ENCODE data around the gene GOLGA2. TPM values are rescaled to one million over a fixed set of nuclear protein-coding genes. Genes with fewer than 3 reads are reported as not detected.
"Not testable (repeated sequence)": the region's sequence is repeated elsewhere in the genome, so short reads cannot be mapped to it uniquely, and the experiment has no call there.

The GOLGA2 gene
- total and polyA plus RNA-seq, 9 donors = 78.6 to 109 (median 91.6) TPM

GRCh38 chr9:128294142-128294541, 18.3 kb upstream of the GOLGA2 start:
- 86% methylated on average over 2 of the region's 4 CpGs for WGBS (ENCODE audit: insufficient coverage)
- Histone ChIP-seq H3K4me1 (ENCODE audit: control insufficient read depth, insufficient read depth, low read length) (peaks cover 8% of the 10 kb centered on the region), H3K4me3 (ENCODE audit: low read length) (no peak overlapping the region), H3K9me3 (replicated peaks; ENCODE audit: control insufficient read depth, low read depth, low read length) (no peaks in the 10 kb centered on the region), H3K36me3 (ENCODE audit: control insufficient read depth, insufficient read depth, low read length) (peaks cover 12% of the 10 kb centered on the region), H3K27ac (ENCODE audit: low read length) (no peak overlapping the region), H3K27me3 (ENCODE audit: control insufficient read depth, insufficient read depth, low read length) (no peaks in the 10 kb centered on the region)
- no peak for DNase-seq

- Histone ChIP-seq H3K27ac (ENCODE audit: low read length) (no peak overlapping the region), H3K4me1 (ENCODE audit: control insufficient read depth, insufficient read depth, low read length) (peaks cover 8% of the 10 kb centered on the region), H3K4me3 (ENCODE audit: low read length) (no peak overlapping the region), H3K36me3 (ENCODE audit: control insufficient read depth, insufficient read depth, low read length) (peaks cover 23% of the 10 kb centered on the region), H3K27me3 (ENCODE audit: control insufficient read depth, insufficient read depth, low read length) (no peaks in the 10 kb centered on the region), H3K9me3 (replicated peaks; ENCODE audit: control insufficient read depth, low read depth, low read length) (no peaks in the 10 kb centered on the region)
- 71% methylated on average over 1 of the region's 4 CpGs for WGBS (ENCODE audit: insufficient coverage)
- DNase-seq = no peak
Measured at GRCh38 chr9:128293091-128293490, 17.3 kb upstream of the GOLGA2 start.

- Histone ChIP-seq H3K4me3 (ENCODE audit: low read length) (no peak overlapping the region), H3K9me3 (replicated peaks; ENCODE audit: control insufficient read depth, low read depth, low read length) (no peaks in the 10 kb centered on the region), H3K27me3 (ENCODE audit: control insufficient read depth, insufficient read depth, low read length) (no peaks in the 10 kb centered on the region), H3K36me3 (ENCODE audit: control insufficient read depth, insufficient read depth, low read length) (peaks cover 27% of the 10 kb centered on the region), H3K4me1 (ENCODE audit: control insufficient read depth, insufficient read depth, low read length) (peaks cover 8% of the 10 kb centered on the region), H3K27ac (ENCODE audit: low read length) (no peak overlapping the region)
- 90% methylated on average over 2 of the region's 3 CpGs for WGBS (ENCODE audit: insufficient coverage)
- DNase-seq = no peak
Measured at GRCh38 chr9:128292009-128292408, 16.2 kb upstream of the GOLGA2 start.

GRCh38 chr9:128288273-128289004, 12.6 kb upstream of the GOLGA2 start:
- H3K4me1 ChIP-seq (ENCODE audit: control insufficient read depth, insufficient read depth, low read length) = peaks cover 12% of the 10 kb centered on the region
- no peak overlapping the region for H3K27ac ChIP-seq (ENCODE audit: low read length)
- no peak overlapping the region for H3K4me3 ChIP-seq (ENCODE audit: low read length)
- H3K36me3 ChIP-seq (ENCODE audit: control insufficient read depth, insufficient read depth, low read length) = peaks cover 38% of the 10 kb centered on the region
- no peak for DNase-seq
- no peaks in the 10 kb centered on the region for H3K27me3 ChIP-seq (ENCODE audit: control insufficient read depth, insufficient read depth, low read length)
- H3K9me3 ChIP-seq (replicated peaks; ENCODE audit: control insufficient read depth, low read depth, low read length) = no peaks in the 10 kb centered on the region
- 79% methylated on average over 4 of the region's 11 CpGs for WGBS (ENCODE audit: insufficient coverage)

DNA sequence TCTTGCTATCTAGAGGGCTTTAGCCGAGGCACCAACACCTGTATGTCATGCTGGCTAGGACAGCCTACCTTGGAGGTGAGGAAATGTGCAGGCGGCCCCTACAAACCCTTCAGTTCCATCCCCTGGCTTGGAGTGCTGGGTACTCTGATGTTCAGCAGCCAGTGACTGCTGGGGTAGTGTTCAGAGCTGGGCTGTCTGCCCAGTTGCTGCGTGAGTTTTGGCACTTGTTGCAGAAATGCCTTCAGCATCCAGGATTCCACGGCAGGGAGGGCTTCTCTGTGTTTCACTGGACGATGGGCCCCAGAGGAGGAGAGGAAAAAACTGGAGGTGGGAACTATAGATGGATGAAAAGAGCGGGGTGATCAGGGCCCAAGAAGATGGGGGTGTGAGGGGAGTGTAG, 10.6 kb upstream of the GOLGA2 start:
- WGBS (ENCODE audit: insufficient coverage) = 26% methylated on average over 4 of the region's 6 CpGs
- H3K4me3 ChIP-seq (ENCODE audit: low read length) = no peak overlapping the region
- H3K36me3 ChIP-seq (ENCODE audit: control insufficient read depth, insufficient read depth, low read length) = peaks cover 32% of the 10 kb centered on the region
- H3K9me3 ChIP-seq (replicated peaks; ENCODE audit: control insufficient read depth, low read depth, low read length) = no peaks in the 10 kb centered on the region
- H3K27me3 ChIP-seq (ENCODE audit: control insufficient read depth, insufficient read depth, low read length) = no peaks in the 10 kb centered on the region
- DNase-seq = peak; percentile 79
- H3K27ac ChIP-seq (ENCODE audit: low read length) = no peak overlapping the region
- H3K4me1 ChIP-seq (ENCODE audit: control insufficient read depth, insufficient read depth, low read length) = peaks cover 12% of the 10 kb centered on the region

DNA sequence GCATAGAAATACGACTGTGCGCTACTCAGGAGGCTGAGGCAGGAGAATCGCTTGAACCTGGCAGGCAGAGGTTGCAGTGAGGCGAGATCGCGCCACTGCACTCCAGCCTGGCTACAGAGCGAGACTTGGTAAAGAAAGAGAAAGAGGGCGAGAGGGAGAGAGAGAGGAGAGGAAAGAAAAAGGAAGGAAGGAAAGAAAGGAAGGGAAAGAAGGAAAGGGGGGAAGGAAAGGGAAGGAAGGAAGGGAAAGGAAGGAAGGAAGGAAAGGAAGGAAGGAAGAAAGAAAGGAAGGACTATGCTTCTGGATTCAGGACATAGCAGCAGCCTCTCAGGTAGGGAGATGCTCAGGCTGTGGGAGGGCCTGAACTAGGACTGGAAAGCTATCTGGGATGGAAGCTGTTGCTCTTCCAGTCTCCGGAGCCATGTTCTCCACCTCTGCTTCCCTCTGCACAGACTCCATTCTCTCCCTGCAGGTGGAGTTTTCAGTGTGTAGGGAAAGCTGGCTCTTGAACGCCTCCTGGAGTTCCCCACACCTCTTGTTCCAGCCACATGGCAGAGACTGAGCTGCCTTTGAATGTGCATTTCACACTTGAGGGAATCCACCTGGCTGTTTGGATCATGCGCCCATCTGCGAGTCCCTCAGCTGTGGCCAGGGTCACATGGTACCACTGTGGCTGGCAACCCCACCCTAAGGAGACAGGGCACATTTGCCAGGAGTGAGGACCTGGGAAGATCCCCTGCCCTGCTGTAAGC, 9.4 kb upstream of the GOLGA2 start:
- Histone ChIP-seq H3K9me3 (replicated peaks; ENCODE audit: control insufficient read depth, low read depth, low read length) (no peaks in the 10 kb centered on the region), H3K4me3 (ENCODE audit: low read length) (no peak overlapping the region), H3K4me1 (ENCODE audit: control insufficient read depth, insufficient read depth, low read length) (peaks cover 12% of the 10 kb centered on the region), H3K27ac (ENCODE audit: low read length) (no peak overlapping the region), H3K27me3 (ENCODE audit: control insufficient read depth, insufficient read depth, low read length) (no peaks in the 10 kb centered on the region), H3K36me3 (ENCODE audit: control insufficient read depth, insufficient read depth, low read length) (peaks cover 32% of the 10 kb centered on the region)
- DNase-seq = no peak
- 91% methylated on average over 11 of the region's 12 CpGs for WGBS (ENCODE audit: insufficient coverage)

- Histone ChIP-seq H3K27ac (ENCODE audit: low read length) (no peak overlapping the region), H3K27me3 (ENCODE audit: control insufficient read depth, insufficient read depth, low read length) (no peaks in the 10 kb centered on the region), H3K4me3 (ENCODE audit: low read length) (no peak overlapping the region), H3K4me1 (ENCODE audit: control insufficient read depth, insufficient read depth, low read length) (peaks cover 12% of the 10 kb centered on the region), H3K9me3 (replicated peaks; ENCODE audit: control insufficient read depth, low read depth, low read length) (no peaks in the 10 kb centered on the region), H3K36me3 (ENCODE audit: control insufficient read depth, insufficient read depth, low read length) (peaks cover 16% of the 10 kb centered on the region)
- DNase-seq = no peak
- 96% methylated on average over 4 of the region's 6 CpGs for WGBS (ENCODE audit: insufficient coverage)
Measured at GRCh38 chr9:128282500-128282899, 6.7 kb upstream of the GOLGA2 start.

DNA sequence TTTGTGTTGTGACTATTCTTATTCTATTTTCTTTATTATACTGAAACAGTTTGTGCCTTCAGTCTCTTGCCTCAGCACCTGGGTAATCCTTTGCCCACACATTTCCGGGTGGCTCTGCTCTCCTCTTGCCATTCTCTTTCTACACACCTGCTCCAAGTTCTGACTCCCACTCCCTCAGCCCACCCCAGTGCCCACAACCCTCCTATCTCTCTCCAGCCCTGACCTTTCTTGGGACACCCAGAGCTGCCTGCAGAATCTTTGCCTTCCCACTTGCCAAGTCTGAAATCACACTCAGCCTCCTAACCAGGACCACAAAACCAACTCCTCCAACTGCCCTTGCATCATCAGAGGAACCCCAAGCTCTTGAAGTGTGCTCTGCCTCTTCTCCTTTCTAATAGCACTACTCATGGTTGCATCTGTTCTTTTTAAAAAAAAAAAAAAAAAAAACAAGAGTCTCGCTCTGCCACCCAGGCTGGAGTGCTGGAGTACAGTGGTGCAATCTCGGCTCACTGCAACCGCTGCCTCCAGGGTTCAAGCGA, 4.3 kb upstream of the GOLGA2 start:
- WGBS (ENCODE audit: insufficient coverage) = 94% methylated on average over 5 of the region's 5 CpGs
- H3K27me3 ChIP-seq (ENCODE audit: control insufficient read depth, insufficient read depth, low read length) = no peaks in the 10 kb centered on the region
- H3K9me3 ChIP-seq (replicated peaks; ENCODE audit: control insufficient read depth, low read depth, low read length) = no peaks in the 10 kb centered on the region
- no peak overlapping the region for H3K4me3 ChIP-seq (ENCODE audit: low read length)
- H3K36me3 ChIP-seq (ENCODE audit: control insufficient read depth, insufficient read depth, low read length) = peaks cover 1% of the 10 kb centered on the region
- H3K27ac ChIP-seq (ENCODE audit: low read length) = no peak overlapping the region
- DNase-seq = no peak
- peaks cover 7% of the 10 kb centered on the region for H3K4me1 ChIP-seq (ENCODE audit: control insufficient read depth, insufficient read depth, low read length)

DNA sequence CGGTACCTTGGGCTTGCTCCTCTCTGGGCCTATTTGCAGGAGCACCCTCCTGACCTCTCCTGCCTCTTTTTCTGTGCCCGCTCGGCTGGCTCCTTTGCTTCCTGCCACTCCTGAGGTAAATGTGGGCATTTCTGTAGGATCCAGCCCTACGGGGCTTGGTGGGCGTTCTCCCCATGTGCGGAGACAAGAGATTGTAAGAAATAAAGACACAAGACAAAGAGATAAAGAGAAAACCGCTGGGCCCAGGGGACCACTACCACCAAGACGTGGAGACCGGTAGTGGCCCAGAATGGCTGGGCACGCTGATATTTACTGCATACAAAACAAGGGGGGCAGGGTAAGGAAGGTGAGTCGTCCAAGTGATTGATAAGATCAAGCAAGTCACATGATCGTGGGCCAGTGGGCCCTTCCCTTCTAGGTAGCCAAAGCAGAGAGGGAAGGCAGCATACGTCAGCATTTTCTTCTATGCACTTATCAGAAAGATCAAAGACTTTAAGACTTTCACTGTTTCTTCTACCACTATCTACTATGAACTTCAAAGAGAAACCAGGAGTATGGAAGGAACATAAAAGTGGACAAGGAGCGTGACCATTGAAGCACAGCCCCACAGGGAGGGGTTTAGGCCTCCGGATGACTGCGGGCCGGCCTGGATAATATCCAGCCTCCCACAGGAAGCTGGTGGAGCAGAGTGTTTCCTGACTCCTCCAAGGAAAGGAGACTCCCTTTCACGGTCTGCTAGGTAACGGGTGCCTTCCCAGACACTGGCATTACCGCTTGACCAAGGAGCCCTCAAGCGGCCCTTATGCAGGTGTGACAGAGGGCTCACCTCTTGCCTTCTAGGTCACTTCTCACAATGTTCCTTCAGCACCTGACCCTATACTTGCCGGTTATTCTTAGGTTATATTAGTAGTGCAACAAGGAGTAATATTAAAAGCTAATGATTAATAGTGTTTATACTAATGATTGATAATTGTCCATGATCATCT, 3.6 kb upstream of the GOLGA2 start:
- H3K27ac ChIP-seq (ENCODE audit: low read length) = not testable (repeated sequence)

More for the DNA sequence above, 3.6 kb upstream of the GOLGA2 start:
- H3K36me3 ChIP-seq (ENCODE audit: control insufficient read depth, insufficient read depth, low read length); H3K27me3 ChIP-seq (ENCODE audit: control insufficient read depth, insufficient read depth, low read length); DNase-seq; H3K9me3 ChIP-seq (replicated peaks; ENCODE audit: control insufficient read depth, low read depth, low read length); H3K4me3 ChIP-seq (ENCODE audit: low read length): not testable (repeated sequence)
- 73% methylated on average over 9 of the region's 22 CpGs for WGBS (ENCODE audit: insufficient coverage)
- H3K4me1 ChIP-seq (ENCODE audit: control insufficient read depth, insufficient read depth, low read length) = peaks cover 14% of the 10 kb centered on the region
